ENCODE data around the gene RIPK1. TPM values are rescaled to one million over a fixed set of nuclear protein-coding genes. Genes with fewer than 3 reads are reported as not detected.
A peak's percentile ranks its signal among the peaks of the same experiment; 100 is the strongest.

Gene RIPK1
- total and polyA plus RNA-seq, 9 of the 15 experiments (the other 6 are each of a cell fraction or from before 2014, with no cell fraction given) = 3.8 to 24.9 (median 17.7) TPM

DNA sequence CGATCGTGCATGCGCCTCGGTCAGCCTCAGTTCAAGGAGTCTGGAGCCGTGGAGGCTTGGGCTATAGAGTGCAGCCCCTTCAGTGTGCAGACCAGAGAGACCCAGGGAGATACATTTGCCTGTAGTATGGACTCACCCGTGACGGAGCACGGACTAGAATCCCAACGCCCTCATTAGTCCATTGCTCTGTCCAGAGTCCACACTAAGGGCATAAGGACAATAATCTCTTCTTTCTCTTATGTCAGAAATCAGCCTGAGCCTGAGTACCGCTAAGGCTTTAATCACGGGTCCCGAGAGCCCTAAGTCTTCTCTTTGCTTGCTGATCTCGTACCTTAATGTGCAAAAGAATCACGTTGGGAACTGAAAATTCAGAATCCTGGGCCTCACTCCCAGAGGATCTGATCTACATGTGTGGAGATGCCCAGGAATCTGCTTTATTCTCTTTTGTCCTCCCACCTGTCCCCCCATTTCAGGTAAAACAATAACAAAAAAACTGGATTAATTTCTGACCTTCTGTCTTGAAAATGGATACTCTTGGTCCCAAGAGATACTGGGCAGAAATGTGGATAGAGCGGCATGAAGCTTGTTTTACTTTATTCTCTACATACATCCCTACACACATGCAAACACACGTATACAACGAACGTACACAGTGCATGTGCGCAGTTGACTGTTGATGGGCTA is 50.9 kb downstream of the RIPK1 start (continued):
- TF ChIP-seq, protein P1, sequence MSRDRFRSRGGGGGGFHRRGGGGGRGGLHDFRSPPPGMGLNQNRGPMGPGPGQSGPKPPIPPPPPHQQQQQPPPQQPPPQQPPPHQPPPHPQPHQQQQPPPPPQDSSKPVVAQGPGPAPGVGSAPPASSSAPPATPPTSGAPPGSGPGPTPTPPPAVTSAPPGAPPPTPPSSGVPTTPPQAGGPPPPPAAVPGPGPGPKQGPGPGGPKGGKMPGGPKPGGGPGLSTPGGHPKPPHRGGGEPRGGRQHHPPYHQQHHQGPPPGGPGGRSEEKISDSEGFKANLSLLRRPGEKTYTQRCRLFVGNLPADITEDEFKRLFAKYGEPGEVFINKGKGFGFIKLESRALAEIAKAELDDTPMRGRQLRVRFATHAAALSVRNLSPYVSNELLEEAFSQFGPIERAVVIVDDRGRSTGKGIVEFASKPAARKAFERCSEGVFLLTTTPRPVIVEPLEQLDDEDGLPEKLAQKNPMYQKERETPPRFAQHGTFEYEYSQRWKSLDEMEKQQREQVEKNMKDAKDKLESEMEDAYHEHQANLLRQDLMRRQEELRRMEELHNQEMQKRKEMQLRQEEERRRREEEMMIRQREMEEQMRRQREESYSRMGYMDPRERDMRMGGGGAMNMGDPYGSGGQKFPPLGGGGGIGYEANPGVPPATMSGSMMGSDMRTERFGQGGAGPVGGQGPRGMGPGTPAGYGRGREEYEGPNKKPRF (IDR thresholded peaks at IDR 0.05; ENCODE audit: low read depth, low read length) = no peak
- peak; percentile 7 for TF ChIP-seq PHF20 (IDR thresholded peaks at IDR 0.05; ENCODE audit: partially characterized antibody)
- TF ChIP-seq ZBED1 (IDR thresholded peaks at IDR 0.05) = no peak
- no peak for TF ChIP-seq EWSR1 (IDR thresholded peaks at IDR 0.05; ENCODE audit: borderline replicate concordance, low read depth, partially characterized antibody)
- TF ChIP-seq BRF1 (IDR thresholded peaks at IDR 0.05; ENCODE audit: borderline replicate concordance, extremely low read depth, insufficient read length) = no peak
- TF ChIP-seq HNRNPH1 (optimal IDR thresholded peaks at IDR 0.05; ENCODE audit: low read depth, low read length) = no peak
- TF ChIP-seq ZKSCAN1 (IDR thresholded peaks at IDR 0.05; ENCODE audit: low read depth, low read length) = no peak
- TF ChIP-seq, protein P2, sequence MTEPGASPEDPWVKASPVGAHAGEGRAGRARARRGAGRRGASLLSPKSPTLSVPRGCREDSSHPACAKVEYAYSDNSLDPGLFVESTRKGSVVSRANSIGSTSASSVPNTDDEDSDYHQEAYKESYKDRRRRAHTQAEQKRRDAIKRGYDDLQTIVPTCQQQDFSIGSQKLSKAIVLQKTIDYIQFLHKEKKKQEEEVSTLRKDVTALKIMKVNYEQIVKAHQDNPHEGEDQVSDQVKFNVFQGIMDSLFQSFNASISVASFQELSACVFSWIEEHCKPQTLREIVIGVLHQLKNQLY (CRISPR knock-in tag; conservative IDR thresholded peaks at IDR 0.05) = no peak
- TF ChIP-seq SNRNP70 (optimal IDR thresholded peaks at IDR 0.05; ENCODE audit: low read depth, low read length) = no peak
- peak; percentile 41 for TF ChIP-seq FOSL1 (tag; conservative IDR thresholded peaks at IDR 0.05)
- TF ChIP-seq, protein P3, sequence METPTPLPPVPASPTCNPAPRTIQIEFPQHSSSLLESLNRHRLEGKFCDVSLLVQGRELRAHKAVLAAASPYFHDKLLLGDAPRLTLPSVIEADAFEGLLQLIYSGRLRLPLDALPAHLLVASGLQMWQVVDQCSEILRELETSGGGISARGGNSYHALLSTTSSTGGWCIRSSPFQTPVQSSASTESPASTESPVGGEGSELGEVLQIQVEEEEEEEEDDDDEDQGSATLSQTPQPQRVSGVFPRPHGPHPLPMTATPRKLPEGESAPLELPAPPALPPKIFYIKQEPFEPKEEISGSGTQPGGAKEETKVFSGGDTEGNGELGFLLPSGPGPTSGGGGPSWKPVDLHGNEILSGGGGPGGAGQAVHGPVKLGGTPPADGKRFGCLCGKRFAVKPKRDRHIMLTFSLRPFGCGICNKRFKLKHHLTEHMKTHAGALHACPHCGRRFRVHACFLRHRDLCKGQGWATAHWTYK (CRISPR knock-in tag; IDR thresholded peaks at IDR 0.05) = no peak
- no peak for TF ChIP-seq KDM2B (CRISPR knock-in tag; IDR thresholded peaks at IDR 0.05)
- TF ChIP-seq ZNF444 (CRISPR knock-in tag; IDR thresholded peaks at IDR 0.05) = no peak
- 0 out of 2 replicates have a peak, but pooled peaks have one; percentile 41 for TF ChIP-seq MECOM (CRISPR knock-in tag; IDR thresholded peaks at IDR 0.05)
- no peak for TF ChIP-seq PPARD (CRISPR knock-in tag; IDR thresholded peaks at IDR 0.05)
- TF ChIP-seq GABPA (tag; conservative IDR thresholded peaks at IDR 0.05; ENCODE audit: low read depth) = no peak
- TF ChIP-seq MEF2D (tag; conservative IDR thresholded peaks at IDR 0.05; ENCODE audit: low read depth) = no peak
- TF ChIP-seq DPF2 (IDR thresholded peaks at IDR 0.05) = no peak
- no peak for TF ChIP-seq CTBP1 (IDR thresholded peaks at IDR 0.05; ENCODE audit: borderline replicate concordance)
- no peak for TF ChIP-seq NCOA4 (IDR thresholded peaks at IDR 0.05; ENCODE audit: partially characterized antibody)
- no peak for TF ChIP-seq MBD2 (IDR thresholded peaks at IDR 0.05; ENCODE audit: borderline replicate concordance, low read depth)
- TF ChIP-seq CAMTA2 (CRISPR knock-in tag; conservative IDR thresholded peaks at IDR 0.05) = no peak
- TF ChIP-seq PCBP1 (IDR thresholded peaks at IDR 0.05; ENCODE audit: low read depth, low read length, poor library complexity, severe bottlenecking) = no peak
- TF ChIP-seq, protein P4, sequence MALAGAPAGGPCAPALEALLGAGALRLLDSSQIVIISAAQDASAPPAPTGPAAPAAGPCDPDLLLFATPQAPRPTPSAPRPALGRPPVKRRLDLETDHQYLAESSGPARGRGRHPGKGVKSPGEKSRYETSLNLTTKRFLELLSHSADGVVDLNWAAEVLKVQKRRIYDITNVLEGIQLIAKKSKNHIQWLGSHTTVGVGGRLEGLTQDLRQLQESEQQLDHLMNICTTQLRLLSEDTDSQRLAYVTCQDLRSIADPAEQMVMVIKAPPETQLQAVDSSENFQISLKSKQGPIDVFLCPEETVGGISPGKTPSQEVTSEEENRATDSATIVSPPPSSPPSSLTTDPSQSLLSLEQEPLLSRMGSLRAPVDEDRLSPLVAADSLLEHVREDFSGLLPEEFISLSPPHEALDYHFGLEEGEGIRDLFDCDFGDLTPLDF (CRISPR knock-in tag; IDR thresholded peaks at IDR 0.05) = no peak
- TF ChIP-seq ZNF133 (CRISPR knock-in tag; IDR thresholded peaks at IDR 0.05) = no peak
- no peak for TF ChIP-seq RBFOX2 (IDR thresholded peaks at IDR 0.05; ENCODE audit: low read depth, low read length)
